ENCODE data around the gene CCDC24.

DNA sequence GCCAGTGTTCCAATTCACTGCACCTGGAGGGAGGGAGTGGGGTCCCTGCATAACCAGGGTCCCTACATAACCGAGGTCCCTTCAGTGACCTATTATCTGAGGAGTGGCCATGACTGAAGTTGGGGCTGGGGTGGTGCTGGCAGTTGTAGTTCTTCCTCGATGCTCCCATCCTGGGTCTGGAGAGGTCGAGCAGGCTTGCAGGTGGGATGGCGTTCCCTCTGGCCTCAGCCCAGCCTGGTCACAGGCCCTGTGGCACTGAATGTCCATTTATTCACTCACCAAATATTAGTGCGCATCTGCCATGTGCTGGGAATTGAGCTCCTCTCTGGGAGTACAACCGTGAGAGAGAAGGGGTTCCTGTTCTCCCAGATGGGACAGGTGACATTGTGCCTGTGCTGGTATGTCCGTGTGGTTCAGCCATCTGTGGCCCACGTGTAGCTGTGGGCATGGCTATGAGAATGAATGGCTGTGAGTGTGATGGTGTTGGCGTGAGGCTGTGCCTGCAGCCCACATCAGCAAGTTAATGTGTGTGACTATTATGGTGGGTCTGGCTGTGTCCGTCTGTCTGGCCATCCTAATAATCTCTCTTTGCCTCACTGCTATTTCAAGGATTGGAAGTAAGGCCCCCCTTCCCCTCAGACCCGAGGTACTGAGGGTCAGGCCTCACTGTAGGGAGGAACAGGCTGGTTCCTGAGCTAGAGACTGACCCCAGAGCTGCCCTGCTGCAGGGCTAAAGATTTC lies 43.7 kb downstream of the CCDC24 start:
- no peak for TF ChIP-seq POLR2A (IDR thresholded peaks at IDR 0.05)
- TF ChIP-seq CTCF (IDR thresholded peaks at IDR 0.05): no peak
